Activated T-cell treated with anti-CD3 and anti-CD28 coated beads, Interleukin-2, amount 50 U/mL, for 72 hours (primary cell): ENCODE measurements around the gene FANCC. TPM values are rescaled to one million over a fixed set of nuclear protein-coding genes. Genes with fewer than 3 reads are reported as not detected.
"Not testable (repeated sequence)": the region's sequence is repeated elsewhere in the genome, so short reads cannot be mapped to it uniquely, and the experiment has no call there.

Experiments
- ATAC-seq, 2 donors: fragments of 150-1000 bp; cut with Tn5 transposase; replicated peaks in 1 of 2; 2 replicates each; pipeline ENCODE4 v1.10.0; 2021; ENCODE audit warnings: moderate library complexity in 2 of 2, mild to moderate bottlenecking in 1 of 2
- DNase-seq, 2 donors: peaks; one replicate each; pipeline ENCODE4 v3.0.0; 2021 to 2022; ENCODE audit warnings: mixed read lengths in 1 of 2
- H3K27ac Mint-ChIP-seq: one replicate; pipeline ENCODE4 v1.8.0; 2022; ENCODE audit warnings: mild to moderate bottlenecking, moderate library complexity, mixed read lengths
- H3K27me3 Mint-ChIP-seq: one replicate; pipeline ENCODE4 v1.8.0; 2022; ENCODE audit warnings: low read depth, mixed read lengths
- H3K36me3 Mint-ChIP-seq, 2 donors: one replicate each; pipeline ENCODE4 v1.8.0; 2022; ENCODE audit warnings: mixed read lengths in 2 of 2, mild to moderate bottlenecking in 1 of 2; ENCODE audit not compliant: insufficient read depth in 2 of 2
- H3K4me1 Mint-ChIP-seq: one replicate; pipeline ENCODE4 v1.8.0; 2022; ENCODE audit warnings: low read depth, mixed read lengths
- H3K4me3 Mint-ChIP-seq, 2 donors: one replicate each; pipeline ENCODE4 v1.8.0; 2022; ENCODE audit warnings: mild to moderate bottlenecking in 2 of 2, mixed read lengths in 2 of 2, moderate library complexity in 2 of 2
- H3K9me3 Mint-ChIP-seq, 2 donors: one replicate each; pipeline ENCODE4 v1.8.0; 2022; ENCODE audit warnings: mixed read lengths in 2 of 2
- total RNA-seq, 2 donors: library from RNA; stranded (reverse); gene quantifications; one replicate each; pipeline ENCODE4 v1.2.3, GENCODE V29; 2022

Gene FANCC
- total RNA-seq, 2 donors from 2014 or later, result 13.6 to 15.6 TPM

DNA sequence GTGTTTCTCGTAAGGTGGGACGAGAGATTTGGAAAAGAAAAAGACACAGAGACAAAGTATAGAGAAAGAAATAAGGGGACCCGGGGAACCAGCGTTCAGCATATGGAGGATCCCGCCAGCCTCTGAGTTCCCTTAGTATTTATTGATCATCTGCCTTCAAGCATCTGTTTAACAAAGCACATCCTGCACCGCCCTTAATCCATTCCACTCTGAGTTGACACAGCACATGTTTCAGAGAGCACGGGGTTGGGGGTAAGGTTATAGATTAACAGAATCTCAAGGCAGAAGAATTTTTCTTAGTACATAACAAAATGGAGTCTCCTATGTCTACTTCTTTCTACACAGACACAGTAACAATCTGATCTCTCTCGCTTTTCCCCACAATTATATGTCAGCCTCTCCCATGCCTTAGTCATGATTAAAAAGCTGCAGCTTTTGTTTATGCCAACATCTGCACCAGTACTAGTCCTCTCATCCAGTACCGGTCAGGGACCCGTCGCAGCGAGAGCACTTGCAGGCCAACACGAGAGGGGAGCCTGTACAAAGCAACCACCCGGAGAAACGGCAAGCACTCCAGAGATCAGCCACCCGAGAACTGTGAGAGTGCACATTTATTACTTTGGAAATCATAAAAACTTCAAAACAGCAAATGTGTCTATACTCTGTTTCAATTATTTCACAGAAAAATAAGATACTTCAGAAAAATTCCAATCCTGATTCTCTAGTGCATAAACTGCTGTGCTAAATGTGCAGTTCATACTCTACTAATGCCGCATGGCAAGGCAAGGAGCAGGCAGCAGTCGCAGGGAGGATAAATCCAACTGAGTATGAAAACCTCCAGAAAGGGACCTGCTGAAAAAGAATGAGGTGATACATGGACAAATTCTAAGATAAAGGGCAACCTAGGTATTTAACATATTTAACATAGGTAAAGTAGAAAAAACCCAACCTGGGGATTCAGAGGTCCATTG lies 47.4 kb downstream of the FANCC start:
- H3K4me3 Mint-ChIP-seq, ATAC-seq, H3K27me3 Mint-ChIP-seq, H3K9me3 Mint-ChIP-seq, H3K36me3 Mint-ChIP-seq, DNase-seq, H3K27ac Mint-ChIP-seq: not testable (repeated sequence)
- H3K4me1 Mint-ChIP-seq, result peaks cover 12% of the 10 kb centered on the region

DNA sequence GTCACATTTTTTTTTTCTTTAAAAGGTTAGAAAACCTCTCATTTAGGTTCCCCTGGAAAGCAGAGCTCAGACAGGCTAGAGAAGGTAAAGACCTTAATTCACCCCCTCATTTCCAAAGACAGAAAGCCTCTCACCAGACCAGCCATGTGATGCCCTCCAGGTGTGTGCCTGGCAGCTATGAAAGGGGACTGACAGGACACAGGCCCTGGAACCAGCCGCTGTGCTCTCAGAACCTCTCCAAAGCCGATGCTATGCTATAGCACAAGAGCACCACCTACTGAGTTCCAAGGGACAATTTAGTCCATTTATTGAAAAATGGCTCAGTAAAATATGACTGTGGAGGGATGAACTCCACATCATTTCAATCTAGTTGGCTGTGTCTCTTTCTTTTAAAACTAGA lies 48.8 kb downstream of the FANCC start:
- no peak overlapping the region for H3K4me3 Mint-ChIP-seq
- no peaks in the 10 kb centered on the region for H3K9me3 Mint-ChIP-seq
- H3K4me1 Mint-ChIP-seq, result peaks cover 12% of the 10 kb centered on the region
- H3K27me3 Mint-ChIP-seq, result no peaks in the 10 kb centered on the region
- no peak for ATAC-seq
- peak in 1 of 2 donors; percentile 8 for DNase-seq
- no peaks in the 10 kb centered on the region for H3K36me3 Mint-ChIP-seq
- no peak overlapping the region for H3K27ac Mint-ChIP-seq

DNA sequence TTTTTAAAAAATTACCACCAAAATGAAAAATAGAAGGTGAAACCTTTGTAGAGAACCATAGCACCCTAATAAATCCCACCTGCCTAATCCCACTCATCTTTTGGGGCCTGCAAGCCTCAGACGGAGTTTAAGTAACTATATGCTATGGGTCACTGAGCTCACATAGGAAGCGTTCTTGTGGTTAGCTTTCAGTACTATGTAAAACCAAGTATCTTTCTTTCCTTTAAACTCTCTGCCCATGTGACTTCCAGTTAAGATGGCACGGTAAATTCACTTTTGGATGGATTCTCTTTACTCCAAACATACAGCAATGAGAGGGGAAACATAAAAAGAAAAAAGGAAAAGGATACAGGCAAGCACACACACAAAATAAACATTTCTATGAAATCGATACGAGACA lies 50.9 kb downstream of the FANCC start:
- H3K4me3 Mint-ChIP-seq, result peak overlapping the region; percentile 38 to 80

DNA sequence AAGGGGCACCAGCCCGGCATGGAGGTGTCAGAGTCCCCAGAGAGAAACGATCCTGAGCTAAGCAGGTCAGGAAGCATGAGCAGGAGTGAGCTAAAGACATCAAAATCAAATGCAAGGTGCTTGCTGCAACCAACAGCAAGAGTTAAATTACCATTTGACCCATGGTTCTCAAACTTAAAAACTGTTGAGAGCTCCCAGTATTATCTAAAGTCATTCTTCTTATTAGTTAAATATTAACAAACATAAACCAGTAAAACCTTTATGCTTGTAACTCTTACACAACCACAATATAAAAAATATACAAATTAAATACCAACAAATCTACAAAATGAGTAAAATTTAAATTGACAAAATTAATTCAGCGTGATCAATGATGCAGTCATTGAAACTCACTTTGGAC lies 51.5 kb downstream of the FANCC start:
- Mint-ChIP-seq H3K27me3 (no peaks in the 10 kb centered on the region), H3K27ac (no peak overlapping the region), H3K4me1 (peaks cover 12% of the 10 kb centered on the region), H3K4me3 (no peak overlapping the region), H3K9me3 (no peaks in the 10 kb centered on the region), H3K36me3 (no peaks in the 10 kb centered on the region)
- ATAC-seq, result no peak
- no peak for DNase-seq

More for the DNA sequence above, 50.9 kb downstream of the FANCC start:
- DNase-seq, result no peak
- Mint-ChIP-seq H3K9me3 (no peaks in the 10 kb centered on the region), H3K27me3 (no peaks in the 10 kb centered on the region), H3K4me1 (peaks cover 12% of the 10 kb centered on the region), H3K36me3 (no peaks in the 10 kb centered on the region), H3K27ac (peak overlapping the region; percentile 93)
- ATAC-seq, result peak in 1 of 2 donors; percentile 41

DNA sequence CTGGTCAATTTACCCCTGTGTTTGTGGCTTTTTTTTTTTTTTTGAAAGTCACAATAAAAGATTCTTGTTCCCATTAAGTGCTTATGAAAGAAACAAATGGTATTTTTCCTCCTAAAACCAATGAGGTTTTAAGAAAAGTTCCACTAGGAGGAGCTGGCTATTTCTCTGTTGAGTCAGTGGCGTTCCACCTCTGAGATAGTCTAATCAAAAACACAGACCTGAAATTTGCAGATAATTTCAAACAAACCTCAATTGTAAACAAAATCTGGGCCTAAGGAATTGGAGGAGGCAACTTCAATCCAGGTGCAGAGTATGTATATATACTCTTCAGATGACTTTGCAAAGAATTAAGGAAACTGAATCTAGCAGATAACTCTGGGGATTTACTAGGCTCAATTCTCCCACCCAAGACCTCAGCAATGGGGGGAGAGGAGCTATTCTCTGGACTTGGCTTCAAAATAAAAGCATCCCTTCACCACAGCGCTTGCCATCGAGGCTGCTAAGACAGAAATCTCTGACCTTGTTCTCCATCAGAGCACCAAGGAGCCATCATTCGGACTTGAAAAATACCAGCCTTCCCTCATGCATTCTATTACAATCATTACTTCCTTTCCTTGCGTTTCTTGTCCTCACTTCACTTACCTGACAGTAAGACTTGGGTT lies 52.4 kb downstream of the FANCC start:
- peaks cover 12% of the 10 kb centered on the region for H3K4me1 Mint-ChIP-seq
- H3K9me3 Mint-ChIP-seq, result no peaks in the 10 kb centered on the region
- no peak for ATAC-seq
- H3K27ac Mint-ChIP-seq, result no peak overlapping the region
- no peaks in the 10 kb centered on the region for H3K36me3 Mint-ChIP-seq
- no peak for DNase-seq
- no peaks in the 10 kb centered on the region for H3K27me3 Mint-ChIP-seq
- no peak overlapping the region for H3K4me3 Mint-ChIP-seq

DNA sequence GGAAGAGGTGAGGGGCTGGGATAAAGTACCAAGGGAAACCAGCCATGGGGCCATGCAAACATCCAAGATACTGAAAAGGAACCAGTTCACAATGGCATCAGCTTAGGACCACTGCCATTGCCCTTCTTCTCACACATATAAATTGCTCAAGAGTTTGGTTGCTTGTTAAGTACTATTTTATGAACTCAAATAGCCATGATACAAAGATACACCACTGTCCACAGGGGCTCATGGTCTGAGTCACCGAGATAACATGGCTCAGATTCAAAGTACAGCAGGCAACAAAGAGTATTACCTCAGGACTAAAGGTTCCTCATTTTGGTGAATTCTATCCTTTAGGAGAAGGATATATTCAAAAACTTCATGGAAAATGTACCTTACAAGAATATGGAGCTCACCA lies 55.6 kb downstream of the FANCC start:
- H3K4me3 Mint-ChIP-seq, result no peak overlapping the region
- DNase-seq (no peak), ATAC-seq (no peak)
- no peak overlapping the region for H3K27ac Mint-ChIP-seq
- peaks cover 7% of the 10 kb centered on the region for H3K4me1 Mint-ChIP-seq
- H3K9me3 Mint-ChIP-seq, result no peaks in the 10 kb centered on the region
- no peaks in the 10 kb centered on the region for H3K36me3 Mint-ChIP-seq
- H3K27me3 Mint-ChIP-seq, result no peaks in the 10 kb centered on the region

DNA sequence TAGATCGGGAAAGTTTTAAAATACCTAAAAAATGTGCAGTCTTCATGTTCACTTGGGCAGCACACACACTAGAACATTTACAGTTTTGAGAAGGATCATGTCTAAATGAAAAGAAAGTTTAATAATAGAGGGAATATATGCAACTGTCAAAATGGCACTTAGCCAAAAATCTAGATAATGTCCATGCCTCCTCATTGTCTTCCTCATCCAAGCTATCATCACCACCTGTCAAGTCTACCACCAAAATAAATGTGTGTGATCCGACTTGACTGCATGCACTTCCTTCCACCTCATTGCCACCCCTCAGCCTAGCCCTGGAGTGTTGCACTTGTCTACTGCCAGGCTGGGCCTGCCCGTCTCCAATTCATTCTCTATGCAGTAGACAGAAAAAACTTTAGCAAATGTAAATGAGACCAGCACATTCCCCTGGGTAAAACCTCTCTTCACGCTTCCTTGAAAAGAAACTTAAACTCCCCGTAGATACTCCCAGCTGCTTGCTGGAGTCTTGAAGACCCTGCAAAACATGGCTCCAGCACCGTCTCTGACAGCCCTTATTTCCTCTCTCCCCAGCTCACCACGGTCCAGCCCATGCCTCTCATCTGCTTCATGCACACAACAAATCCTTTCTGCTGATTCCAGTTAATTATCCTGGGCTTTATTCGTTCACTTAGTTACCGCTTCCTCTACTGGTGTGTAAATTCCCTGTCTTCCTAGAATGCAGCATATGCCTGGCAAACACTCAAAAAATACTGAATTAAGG lies 66.9 kb downstream of the FANCC start:
- H3K36me3 Mint-ChIP-seq, result peaks cover 4 to 7% of the 10 kb centered on the region in 2 donors
- H3K4me1 Mint-ChIP-seq, result no peaks in the 10 kb centered on the region
- no peaks in the 10 kb centered on the region for H3K27me3 Mint-ChIP-seq
- no peak overlapping the region for H3K27ac Mint-ChIP-seq
- no peak overlapping the region for H3K4me3 Mint-ChIP-seq
- no peak for DNase-seq
- ATAC-seq, result no peak
- no peaks in the 10 kb centered on the region for H3K9me3 Mint-ChIP-seq

DNA sequence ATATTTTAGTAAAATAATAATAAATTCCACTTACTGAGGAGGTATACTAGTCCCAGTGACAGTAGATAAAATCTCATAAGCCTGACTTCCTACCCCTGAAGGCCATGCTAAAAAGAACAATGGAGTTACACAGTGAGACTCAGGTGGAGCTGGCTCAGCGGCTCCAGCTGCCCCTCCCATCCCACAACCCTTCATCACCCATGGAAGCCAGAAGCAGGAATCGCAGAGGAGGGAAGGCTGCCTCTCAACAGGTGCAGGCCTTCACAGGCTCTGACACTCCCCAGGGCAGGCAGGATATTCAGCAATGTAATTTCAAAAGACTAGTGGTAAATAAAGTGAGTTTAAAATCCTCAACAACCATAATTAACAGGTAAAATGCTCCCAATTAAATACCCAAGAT lies 67.5 kb downstream of the FANCC start:
- no peaks in the 10 kb centered on the region for H3K9me3 Mint-ChIP-seq
- peaks cover 4 to 6% of the 10 kb centered on the region in 2 donors for H3K36me3 Mint-ChIP-seq
- no peak for ATAC-seq
- H3K27me3 Mint-ChIP-seq, result no peaks in the 10 kb centered on the region
- H3K4me3 Mint-ChIP-seq, result no peak overlapping the region
- H3K27ac Mint-ChIP-seq, result no peak overlapping the region
- H3K4me1 Mint-ChIP-seq, result no peaks in the 10 kb centered on the region
- no peak for DNase-seq

DNA sequence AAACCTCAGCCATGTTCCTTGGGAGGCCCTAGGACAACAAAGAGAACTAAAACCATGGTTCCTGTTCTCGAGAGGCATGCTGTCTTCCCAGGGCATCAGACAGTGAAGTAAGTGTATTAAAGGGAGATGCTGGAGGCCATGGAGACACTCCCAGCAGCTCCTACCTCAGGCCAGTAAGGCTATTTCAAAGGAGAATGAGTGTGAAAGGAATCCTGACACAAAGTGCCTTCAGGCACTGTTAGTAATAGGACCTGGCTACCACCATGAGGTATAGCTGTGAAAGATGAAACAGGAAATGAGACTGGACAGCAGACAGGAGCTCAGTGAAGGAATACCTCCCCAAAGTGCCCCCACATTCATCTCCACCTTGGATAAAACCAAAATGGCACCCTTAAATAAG lies 71.0 kb downstream of the FANCC start:
- peaks cover 4 to 6% of the 10 kb centered on the region in 2 donors for H3K36me3 Mint-ChIP-seq
- no peak overlapping the region for H3K27ac Mint-ChIP-seq
- no peak overlapping the region for H3K4me3 Mint-ChIP-seq
- H3K9me3 Mint-ChIP-seq, result no peaks in the 10 kb centered on the region
- no peaks in the 10 kb centered on the region for H3K27me3 Mint-ChIP-seq
- no peaks in the 10 kb centered on the region for H3K4me1 Mint-ChIP-seq
- ATAC-seq (no peak), DNase-seq (no peak)

DNA sequence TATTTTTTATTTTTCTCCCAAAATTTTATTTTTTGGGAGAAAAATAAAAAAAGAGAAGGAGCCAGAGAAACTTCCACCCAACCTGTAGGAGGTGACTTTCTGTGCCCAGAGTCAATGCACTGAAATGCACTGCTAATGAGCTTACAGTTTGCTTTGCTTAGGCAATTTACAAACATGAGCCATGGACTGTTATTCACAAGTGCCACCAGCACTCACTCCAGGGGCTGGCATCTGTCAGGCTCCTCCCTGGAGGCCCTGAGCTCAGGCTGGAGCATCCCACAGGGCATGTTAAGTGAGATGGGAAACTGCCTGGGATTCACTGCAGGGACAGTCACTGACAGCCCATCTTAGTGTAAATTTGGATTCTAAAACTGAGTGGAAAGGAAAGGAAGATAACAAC lies 74.9 kb downstream of the FANCC start:
- Mint-ChIP-seq H3K4me1 (no peaks in the 10 kb centered on the region), H3K9me3 (no peaks in the 10 kb centered on the region), H3K36me3 (peaks cover 4 to 6% of the 10 kb centered on the region in 2 donors), H3K4me3 (no peak overlapping the region), H3K27me3 (no peaks in the 10 kb centered on the region), H3K27ac (no peak overlapping the region)
- ATAC-seq (no peak), DNase-seq (no peak)

DNA sequence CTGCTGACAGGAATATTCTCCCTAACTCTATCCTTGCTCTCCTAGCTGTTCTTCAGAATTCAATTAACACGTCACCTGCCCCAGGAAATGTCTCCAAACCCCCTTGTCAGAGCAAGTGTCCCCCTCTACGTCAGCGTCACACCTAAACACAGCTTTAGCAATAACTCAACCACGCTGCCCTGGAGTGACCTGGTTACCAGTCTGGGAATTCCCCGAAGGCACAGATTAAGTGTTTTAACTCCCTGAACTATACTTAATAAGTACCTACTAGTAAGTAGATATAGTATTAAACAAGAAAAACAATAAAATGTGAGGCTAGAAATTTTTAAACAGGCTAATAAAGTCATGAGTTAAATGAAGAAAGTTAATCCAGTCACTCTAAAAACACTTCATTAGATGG lies 78.4 kb downstream of the FANCC start:
- DNase-seq (no peak), ATAC-seq (no peak)
- Mint-ChIP-seq H3K27ac (no peak overlapping the region), H3K4me1 (no peaks in the 10 kb centered on the region), H3K36me3 (no peaks in the 10 kb centered on the region), H3K4me3 (no peak overlapping the region), H3K27me3 (no peaks in the 10 kb centered on the region), H3K9me3 (no peaks in the 10 kb centered on the region)

DNA sequence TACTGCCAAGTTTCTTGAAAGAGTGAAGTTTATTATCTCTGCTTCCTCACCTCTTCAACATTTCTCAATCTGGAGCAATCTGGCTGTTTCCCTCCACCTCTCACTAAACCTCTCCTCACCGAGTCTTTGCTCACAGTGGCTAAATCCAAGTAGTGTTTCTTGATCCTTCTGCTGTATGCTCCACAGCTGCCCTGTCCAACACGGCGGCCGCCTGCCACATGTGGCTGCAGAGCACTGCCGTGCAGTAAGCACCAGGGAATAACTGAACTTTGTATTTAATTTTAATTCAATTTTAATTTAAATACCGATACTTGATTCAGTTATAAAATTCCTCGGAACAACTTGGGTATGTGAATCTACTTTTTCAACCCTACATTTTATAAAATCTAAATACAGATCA lies 80.2 kb downstream of the FANCC start:
- ATAC-seq (no peak), DNase-seq (no peak)
- peaks cover 0 to 2% of the 10 kb centered on the region in 2 donors for H3K36me3 Mint-ChIP-seq
- H3K4me3 Mint-ChIP-seq, result no peak overlapping the region
- no peaks in the 10 kb centered on the region for H3K27me3 Mint-ChIP-seq
- no peaks in the 10 kb centered on the region for H3K4me1 Mint-ChIP-seq
- no peaks in the 10 kb centered on the region for H3K9me3 Mint-ChIP-seq
- no peak overlapping the region for H3K27ac Mint-ChIP-seq

DNA sequence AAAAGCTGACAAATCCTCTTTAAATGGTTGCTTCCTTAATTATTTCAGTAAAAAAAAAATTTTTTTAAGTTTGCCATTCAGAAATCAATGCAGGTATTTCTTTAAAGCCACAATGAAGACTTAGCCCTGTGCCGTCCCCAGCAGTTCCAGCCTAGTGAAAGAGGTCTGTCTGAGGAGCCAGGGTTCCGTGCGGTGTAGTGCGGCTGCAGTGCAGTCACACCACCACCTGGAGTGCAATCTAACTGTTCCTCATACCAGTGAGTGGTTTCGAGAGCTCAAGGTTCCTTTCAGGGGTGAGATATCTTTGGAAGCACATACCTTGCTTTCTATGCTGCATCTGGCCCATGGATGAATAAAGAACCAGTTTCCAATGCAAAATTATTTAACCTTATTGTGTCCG lies 87.5 kb downstream of the FANCC start:
- Mint-ChIP-seq H3K9me3 (peaks cover 0 to 2% of the 10 kb centered on the region in 2 donors), H3K27me3 (no peaks in the 10 kb centered on the region), H3K27ac (no peak overlapping the region), H3K4me3 (no peak overlapping the region), H3K36me3 (peaks cover 5 to 10% of the 10 kb centered on the region in 2 donors), H3K4me1 (no peaks in the 10 kb centered on the region)
- ATAC-seq, result no peak
- DNase-seq, result no peak
